Measurements from ENCODE around the gene KRT39. TPM values are rescaled to one million over a fixed set of nuclear protein-coding genes. Genes with fewer than 3 reads are reported as not detected.

KRT39 gene
- total RNA-seq, 1 experiment from 2014 or later = not detected

DNA sequence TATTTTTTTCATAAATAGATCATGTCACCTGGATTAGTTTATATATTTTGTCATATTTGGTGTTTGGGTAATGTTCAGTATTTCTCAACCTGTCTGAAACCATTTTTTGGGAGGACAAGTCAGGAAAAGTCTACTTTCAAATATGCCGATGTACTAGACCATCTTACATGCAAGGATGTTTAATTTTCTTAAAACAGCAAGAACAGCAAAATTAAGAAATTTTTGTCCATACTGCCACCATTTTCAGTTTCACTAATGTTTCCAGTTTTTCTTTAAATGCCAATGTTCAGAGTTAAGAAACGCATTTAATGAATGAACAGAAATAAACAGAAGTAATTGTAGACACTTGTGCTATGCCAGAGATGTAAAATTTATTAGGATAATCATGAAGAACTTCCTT lies 26.3 kb upstream of the KRT39 start:
- DNase-seq = no peak
- no peaks in the 10 kb centered on the region for H3K27me3 ChIP-seq
- H3K4me3 ChIP-seq = no peak overlapping the region
- H3K9me3 ChIP-seq = no peaks in the 10 kb centered on the region; the same call in 1 of the 2 replicates
- no peaks in the 10 kb centered on the region for H3K36me3 ChIP-seq

DNA sequence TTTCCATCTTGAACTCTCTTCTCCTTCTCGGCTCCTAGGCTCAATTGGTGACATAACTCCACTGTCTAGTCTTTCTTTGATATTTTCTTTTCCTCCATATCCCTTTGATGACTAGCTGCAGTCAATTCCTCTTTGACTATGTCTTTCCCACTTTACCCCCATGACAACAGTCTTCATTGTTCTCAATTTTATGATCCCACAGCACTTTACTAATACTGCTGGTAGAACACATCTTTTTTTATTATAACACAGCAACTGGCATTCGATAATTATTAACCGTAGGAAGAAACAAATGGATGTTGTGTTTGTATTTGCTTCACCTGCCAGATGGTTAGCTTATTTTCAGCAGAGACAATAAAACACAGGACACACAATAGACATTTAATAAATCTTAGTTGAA lies 25.9 kb upstream of the KRT39 start:
- no peak overlapping the region for H3K4me3 ChIP-seq
- no peaks in the 10 kb centered on the region for H3K27me3 ChIP-seq
- no peak for DNase-seq
- H3K36me3 ChIP-seq = no peaks in the 10 kb centered on the region
- no peaks in the 10 kb centered on the region; the same call in 1 of the 2 replicates for H3K9me3 ChIP-seq

DNA sequence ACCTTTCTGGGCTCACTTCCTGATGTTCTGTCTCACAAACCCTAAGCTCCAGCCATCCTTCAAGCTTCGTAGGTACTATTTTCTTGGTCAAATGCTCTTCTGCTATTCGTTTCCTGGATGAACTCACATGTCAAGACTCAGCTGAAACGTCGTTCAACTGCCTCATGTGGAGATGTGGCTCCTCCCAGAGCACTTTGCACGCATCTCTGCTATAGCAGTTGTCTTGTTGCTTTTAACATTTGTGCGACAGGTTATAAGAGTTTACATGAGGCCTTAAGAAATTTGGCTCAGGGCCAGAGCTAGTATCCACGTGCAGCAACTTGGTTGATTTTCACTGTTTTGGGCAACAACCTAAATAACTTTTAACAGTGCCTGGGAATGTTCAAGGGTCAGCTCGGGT lies 20.2 kb upstream of the KRT39 start:
- no peak for DNase-seq
- no peak overlapping the region for H3K4me3 ChIP-seq
- H3K9me3 ChIP-seq = no peaks in the 10 kb centered on the region; the same call in 1 of the 2 replicates
- no peaks in the 10 kb centered on the region for H3K36me3 ChIP-seq
- H3K27me3 ChIP-seq = no peaks in the 10 kb centered on the region

DNA sequence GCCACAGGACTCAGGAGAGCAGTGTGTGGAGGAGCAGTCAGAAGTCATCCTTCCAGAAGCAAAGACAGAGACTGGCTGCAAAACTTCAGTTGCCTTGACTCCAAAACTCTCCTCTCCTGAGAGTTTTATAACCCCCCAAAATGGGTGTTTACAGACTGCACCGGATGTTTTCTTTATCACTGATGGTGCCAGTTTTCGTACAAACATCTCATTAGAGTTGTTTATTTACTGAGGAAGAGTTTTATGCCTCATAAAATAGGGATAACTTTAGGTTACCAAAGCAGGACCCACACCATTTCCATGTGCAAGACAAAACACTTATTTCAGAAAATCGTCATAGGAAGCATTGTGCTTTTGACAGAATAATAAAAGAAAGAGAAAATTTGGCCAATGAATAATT lies 17.5 kb upstream of the KRT39 start, which contains the start of gene KRT40:
Gene KRT40, minus strand, starts transcription at position 101 of the 400 bp plus-strand sequence. Its CDS starts 53 bp downstream, at position 48.
- no peaks in the 10 kb centered on the region for H3K36me3 ChIP-seq
- H3K4me3 ChIP-seq = no peak within 1 kb of the TSS
- H3K9me3 ChIP-seq = no peaks in the 10 kb centered on the region
- no peak for DNase-seq
- no peaks in the 10 kb centered on the region for H3K27me3 ChIP-seq

DNA sequence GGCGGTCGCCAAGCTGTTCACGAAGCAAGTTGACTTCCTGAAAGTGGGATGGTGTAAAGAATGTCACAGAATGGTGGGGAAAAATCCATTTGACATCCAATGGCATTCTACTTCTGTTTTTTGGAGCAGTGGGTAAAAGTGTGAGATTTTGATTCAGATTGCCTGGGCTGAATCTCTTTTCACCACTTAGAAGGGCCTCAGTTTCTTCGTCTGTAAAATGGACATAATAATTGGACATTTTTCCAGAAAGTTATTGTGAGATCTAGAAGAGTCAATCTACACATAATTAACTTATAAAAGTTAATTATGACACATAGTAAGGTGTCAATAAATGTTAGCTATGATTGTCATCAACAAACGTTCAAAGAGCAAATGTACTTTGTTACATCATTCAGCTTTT lies 14.4 kb upstream of the KRT39 start:
- no peaks in the 10 kb centered on the region for H3K27me3 ChIP-seq
- no peak for DNase-seq
- H3K4me3 ChIP-seq = no peak overlapping the region
- H3K9me3 ChIP-seq = no peaks in the 10 kb centered on the region
- no peaks in the 10 kb centered on the region for H3K36me3 ChIP-seq

DNA sequence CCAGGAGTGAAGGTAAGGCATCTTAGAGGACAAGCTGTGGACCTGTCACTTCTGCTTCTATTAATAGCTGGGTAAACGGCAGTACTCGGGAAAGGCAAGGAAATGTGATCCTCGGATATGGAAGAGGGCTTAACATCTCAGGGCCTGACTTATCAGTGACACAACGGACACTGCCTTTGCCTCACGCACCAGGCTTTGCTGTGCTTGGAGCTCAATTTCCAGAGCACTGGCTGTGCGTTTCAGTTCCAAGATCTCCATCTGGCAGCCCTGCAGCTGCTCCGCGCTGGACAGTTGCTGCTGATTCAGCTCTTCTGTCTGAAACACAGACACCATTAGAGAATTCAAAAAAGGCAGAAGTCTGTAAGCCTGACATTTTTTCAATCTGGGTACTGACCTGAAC lies 13.8 kb upstream of the KRT39 start:
- no peak for DNase-seq
- H3K9me3 ChIP-seq = no peaks in the 10 kb centered on the region
- no peaks in the 10 kb centered on the region for H3K27me3 ChIP-seq
- no peak overlapping the region for H3K4me3 ChIP-seq
- H3K36me3 ChIP-seq = no peaks in the 10 kb centered on the region

DNA sequence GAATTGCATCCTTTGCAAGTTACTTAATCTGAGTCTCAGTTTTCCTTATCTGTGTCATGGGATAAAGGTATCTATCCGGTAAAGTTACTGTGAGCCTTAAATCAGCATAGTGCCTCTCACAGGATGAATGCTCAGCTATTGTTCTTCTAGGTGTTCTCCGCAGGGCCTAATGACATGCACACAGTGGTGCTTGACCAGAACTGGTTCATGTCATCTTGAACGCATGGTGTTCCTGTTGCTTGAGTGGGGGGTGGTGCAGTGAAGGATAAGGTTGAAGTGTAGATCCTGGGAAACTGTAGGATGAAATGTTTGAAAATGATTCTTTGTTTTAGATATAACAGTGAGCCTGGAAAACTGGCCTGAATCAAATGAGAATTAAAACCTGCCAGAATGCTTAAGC lies 13.4 kb upstream of the KRT39 start:
- H3K36me3 ChIP-seq = no peaks in the 10 kb centered on the region
- H3K27me3 ChIP-seq = no peaks in the 10 kb centered on the region
- no peak for DNase-seq
- no peaks in the 10 kb centered on the region for H3K9me3 ChIP-seq
- no peak overlapping the region for H3K4me3 ChIP-seq

DNA sequence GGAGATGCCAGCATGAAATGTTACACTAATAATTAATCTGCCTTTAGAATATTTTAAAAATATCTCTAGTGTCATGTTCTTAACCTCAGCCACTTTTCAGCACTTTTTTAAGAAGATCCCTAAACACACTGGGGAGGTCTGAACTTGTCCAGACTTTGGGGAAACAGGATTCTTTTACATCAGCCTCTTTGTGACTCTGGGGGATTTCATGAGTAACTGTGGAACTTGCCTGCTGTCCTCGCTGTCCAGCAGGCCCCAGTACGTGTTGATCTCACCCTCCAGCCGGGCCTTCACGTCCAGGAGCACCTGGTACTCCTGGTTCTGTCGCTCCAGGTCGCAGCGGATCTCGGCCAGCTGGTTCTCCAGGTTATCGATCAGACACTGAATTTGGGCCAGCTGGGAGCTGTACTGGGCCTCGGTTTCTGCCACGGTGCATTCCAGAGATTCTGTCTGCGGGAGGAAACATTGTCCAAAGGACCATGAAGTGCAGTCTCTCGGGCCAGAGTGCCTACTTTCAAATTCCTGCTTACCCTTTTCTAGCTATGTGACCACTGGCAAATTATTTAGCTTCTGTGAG lies 11.9 kb upstream of the KRT39 start:
- no peak for DNase-seq
- Histone ChIP-seq H3K4me3 (no peak overlapping the region), H3K9me3 (no peaks in the 10 kb centered on the region), H3K27me3 (no peaks in the 10 kb centered on the region), H3K36me3 (no peaks in the 10 kb centered on the region)

DNA sequence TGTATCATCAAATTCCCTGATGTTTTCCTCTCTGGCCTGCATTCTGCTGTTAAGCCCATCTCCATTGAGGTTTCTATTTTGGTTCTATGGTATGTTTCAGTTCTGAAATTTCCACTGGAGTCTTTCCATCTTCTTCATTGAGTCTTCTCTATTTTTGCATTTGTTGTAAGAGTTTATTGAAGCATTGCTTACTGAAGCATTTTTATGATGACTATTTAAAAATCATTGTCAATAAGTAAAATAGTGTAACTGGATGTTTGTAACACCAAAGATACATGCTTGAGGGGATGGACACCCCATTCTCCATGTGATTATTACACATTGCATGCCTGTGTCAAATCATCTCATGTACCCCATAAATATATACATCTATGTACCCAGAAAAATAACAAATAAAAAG lies 8.8 kb upstream of the KRT39 start:
- Histone ChIP-seq H3K9me3 (no peaks in the 10 kb centered on the region), H3K27me3 (no peaks in the 10 kb centered on the region), H3K4me3 (no peak overlapping the region), H3K36me3 (no peaks in the 10 kb centered on the region)
- DNase-seq = no peak

DNA sequence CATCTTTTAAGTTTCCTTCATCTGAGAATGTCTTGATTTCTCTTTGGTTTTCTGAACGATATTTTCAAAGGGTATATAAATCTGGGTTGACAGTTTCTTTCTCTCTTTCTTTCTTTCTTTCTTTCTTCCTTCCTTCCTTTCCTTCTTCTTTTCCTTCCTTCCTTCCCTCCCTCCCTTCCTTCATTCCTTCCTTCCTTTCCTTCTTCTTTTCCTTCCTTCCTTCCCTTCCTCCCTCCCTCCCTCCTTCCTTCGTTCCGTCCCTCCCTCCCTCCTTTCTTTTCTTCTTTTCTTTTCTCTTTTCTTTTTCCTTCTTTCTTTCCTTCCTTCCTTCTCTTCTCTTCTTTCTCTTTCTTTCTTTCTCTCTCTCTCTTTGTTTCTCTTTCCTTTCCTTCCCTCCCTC lies 7.6 kb upstream of the KRT39 start:
- Histone ChIP-seq H3K36me3 (no peaks in the 10 kb centered on the region), H3K27me3 (no peaks in the 10 kb centered on the region), H3K9me3 (0 out of 2 replicates have a peak, but pooled peaks cover 2% of the 10 kb centered on the region), H3K4me3 (no peak overlapping the region)
- no peak for DNase-seq

DNA sequence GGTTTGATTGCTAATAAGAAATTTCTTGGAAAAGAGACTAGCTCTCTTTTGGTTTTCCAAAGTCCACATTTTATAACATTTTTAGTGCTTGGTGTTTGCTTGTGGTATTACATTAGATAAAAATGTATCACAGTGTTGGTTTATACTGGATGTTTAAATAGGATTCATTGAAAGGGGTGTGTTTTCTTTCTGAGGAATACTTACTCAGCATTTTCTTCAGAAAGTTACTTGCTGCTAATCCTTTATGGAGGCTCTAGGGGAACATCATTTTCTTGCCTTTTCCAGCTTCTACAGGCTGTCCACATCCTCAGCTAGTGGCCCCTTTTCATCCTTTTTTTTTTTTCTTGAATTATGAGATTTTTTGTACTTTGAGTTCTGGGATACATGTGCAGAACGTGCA lies 834 bp upstream of the KRT39 start:
- DNase-seq = no peak
- Histone ChIP-seq H3K36me3 (no peaks in the 10 kb centered on the region), H3K4me3 (no peak overlapping the region), H3K9me3 (peaks cover 9% of the 10 kb centered on the region; the same call in 1 of the 2 replicates), H3K27me3 (no peaks in the 10 kb centered on the region)

DNA sequence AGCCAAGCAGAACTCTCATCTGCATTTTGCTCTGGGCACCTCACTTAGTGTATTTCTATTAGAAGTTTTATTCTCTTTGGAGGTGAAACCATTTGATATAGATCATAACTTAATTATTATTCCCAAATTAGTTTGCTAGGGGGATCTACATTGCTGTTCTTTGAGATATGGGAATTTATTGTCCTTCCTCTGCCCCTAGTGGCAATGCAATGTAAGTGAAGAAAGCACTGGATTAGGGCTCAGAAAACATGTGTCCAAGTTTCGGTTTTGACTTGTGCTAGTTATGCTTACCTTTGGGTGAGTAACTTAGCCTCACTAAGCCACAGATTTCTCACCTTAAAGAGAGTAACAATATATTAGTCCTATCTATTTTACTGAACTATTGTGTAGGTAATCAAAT lies 2.9 kb downstream of the KRT39 start:
- Histone ChIP-seq H3K9me3 (peaks cover 7% of the 10 kb centered on the region; the same call in 1 of the 2 replicates), H3K27me3 (no peaks in the 10 kb centered on the region), H3K4me3 (no peak overlapping the region), H3K36me3 (no peaks in the 10 kb centered on the region)
- DNase-seq = no peak

DNA sequence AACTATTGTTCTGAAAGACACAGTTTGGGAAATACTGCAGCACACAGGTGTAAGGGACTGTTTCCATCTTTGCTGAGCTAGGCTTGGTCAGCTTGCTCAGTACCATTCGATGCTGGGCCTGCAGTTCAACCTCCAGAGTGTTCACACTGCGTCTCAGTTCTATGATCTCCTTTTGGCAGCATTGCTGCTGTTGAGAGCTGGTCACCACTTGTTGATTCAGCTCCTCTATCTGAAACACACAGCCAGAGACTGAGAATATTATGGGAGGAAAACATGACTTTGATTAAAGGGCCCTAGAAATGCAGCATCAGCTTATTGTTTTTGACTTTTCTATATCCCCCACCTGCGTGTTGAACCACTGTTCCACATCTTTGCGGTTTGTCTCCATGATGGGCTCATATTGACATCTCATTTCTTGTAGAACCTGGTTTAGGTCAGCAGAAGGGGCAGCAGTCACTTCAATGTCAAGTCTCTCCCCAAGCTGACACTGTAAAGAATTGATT lies 4.6 kb downstream of the KRT39 start:
- no peak for DNase-seq
- no peak overlapping the region for H3K4me3 ChIP-seq
- H3K27me3 ChIP-seq = no peaks in the 10 kb centered on the region
- H3K9me3 ChIP-seq = peaks cover 7% of the 10 kb centered on the region; the same call in 1 of the 2 replicates
- H3K36me3 ChIP-seq = no peaks in the 10 kb centered on the region

DNA sequence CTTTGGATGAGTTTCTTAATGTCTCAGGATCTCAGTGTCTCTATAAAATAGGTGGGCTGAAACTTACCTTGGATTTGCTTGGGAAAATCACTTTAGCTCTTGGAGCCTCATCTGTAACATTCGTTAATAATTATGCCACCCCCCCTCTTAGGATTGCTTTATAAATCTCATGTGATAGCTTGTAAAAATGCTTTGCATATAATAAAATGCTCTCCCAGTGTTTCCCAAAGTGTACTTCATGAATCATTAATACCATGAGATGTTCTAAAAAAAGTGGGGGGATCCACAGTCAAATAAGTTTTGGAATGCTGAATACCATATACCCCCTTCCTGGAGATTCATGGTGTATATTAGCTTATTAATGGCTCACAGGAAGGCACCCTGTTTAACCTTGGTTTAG lies 5.2 kb downstream of the KRT39 start:
- Histone ChIP-seq H3K36me3 (no peaks in the 10 kb centered on the region), H3K9me3 (peaks cover 7% of the 10 kb centered on the region; the same call in 1 of the 2 replicates), H3K4me3 (no peak overlapping the region), H3K27me3 (no peaks in the 10 kb centered on the region)
- DNase-seq = no peak

DNA sequence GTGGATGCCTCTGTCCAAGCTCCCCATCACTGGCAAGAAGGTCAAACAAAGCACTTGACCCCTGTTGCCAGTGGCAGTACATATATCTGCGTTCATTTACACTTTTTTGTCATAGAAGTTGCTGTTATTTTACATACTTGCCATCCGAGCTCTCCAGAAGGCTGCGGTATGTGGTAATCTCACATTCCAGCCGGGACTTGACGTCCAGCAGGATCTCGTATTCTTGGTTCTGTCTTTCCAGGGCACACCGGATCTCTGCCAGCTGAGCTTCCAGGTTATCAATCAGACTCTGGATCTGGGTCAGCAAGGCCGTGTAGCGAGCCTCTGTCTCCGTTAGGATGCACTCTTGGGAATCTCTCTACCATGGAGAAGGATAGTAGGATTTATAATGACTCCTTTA lies 6.6 kb downstream of the KRT39 start:
- H3K4me3 ChIP-seq = no peak overlapping the region
- peaks cover 4% of the 10 kb centered on the region; the same call in 1 of the 2 replicates for H3K9me3 ChIP-seq
- H3K27me3 ChIP-seq = no peaks in the 10 kb centered on the region
- no peaks in the 10 kb centered on the region for H3K36me3 ChIP-seq
- no peak for DNase-seq

DNA sequence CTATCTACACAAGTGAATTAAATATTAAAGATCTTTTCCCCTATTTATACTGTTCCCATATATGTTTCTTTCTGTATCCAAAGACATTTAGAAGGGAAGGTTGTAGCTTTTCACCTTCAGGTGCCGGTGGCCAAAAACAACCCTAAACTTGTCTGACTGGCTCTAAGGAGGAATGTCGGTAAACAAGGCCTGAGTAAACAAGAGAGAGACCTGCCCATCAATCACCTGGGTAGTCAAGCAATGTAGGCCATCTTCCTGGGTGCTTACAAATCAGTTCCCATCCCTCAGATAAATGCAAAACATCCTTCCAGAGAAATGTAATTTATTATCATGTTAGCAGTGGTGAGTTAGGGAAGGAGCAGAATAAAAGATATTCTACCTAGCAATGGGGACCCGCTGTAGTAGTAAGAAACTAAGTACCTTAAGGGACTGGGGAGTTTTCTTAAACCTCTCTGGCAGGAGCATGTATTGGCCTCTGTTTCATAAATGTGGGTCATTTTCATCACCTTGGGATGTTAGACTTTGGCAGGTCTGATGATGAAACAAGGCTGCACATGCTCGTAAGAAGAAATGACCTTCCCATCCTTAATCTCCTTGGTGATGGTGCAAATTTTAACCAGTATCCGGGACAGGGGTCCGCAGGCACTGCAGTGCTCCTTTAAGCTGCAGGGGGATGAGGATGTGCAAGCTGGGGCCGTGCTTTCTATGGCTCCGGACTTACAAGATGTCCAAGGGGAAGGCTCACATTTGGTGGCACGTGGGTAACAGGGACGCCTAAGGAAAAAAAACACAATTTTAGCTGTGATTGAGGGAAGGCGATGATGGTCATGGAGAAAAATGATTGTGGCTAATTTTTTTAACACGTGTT lies 8.4 kb downstream of the KRT39 start:
- H3K4me3 ChIP-seq = no peak overlapping the region
- no peaks in the 10 kb centered on the region for H3K9me3 ChIP-seq
- no peak for DNase-seq
- no peaks in the 10 kb centered on the region for H3K36me3 ChIP-seq
- no peaks in the 10 kb centered on the region for H3K27me3 ChIP-seq

DNA sequence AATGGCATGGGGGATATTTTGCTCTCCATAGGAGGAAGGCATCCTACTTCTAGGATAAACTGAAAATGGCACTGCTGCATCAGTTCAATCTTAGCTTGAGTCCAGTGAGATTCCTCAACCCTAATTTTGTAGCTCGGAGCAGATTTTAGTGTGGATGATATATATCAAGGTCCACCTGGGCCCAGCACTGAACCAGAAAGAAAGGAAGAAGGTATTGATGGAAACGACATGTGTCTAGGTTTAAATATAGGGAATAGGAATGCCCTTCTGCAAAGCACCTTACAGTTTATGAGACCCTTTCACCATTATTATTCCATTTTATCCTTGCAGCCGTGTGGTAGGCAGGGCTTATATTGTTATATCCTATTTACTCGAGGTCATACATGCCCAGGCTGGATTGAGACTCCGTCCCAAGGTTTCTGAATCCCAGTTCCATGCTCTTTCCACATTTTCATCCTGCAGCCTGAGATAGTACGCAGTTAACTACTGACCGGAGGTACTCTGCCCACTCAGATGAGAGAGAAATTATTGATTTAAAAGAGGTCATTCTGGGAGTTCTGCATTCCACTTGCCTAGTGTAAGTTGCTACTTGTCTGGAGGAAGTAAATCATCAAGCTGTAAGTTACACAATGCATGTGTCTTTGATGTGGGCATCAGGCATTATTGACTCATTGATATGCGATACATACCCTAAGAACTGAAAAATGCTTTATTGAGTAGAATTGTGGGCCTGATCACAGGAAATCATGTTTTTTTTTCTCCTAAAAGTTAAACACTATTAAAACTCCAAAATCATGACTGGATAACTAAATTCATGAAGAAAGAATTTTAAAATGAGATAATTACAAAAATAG lies 10.1 kb downstream of the KRT39 start:
- peak; percentile 52 for DNase-seq
- no peak overlapping the region for H3K4me3 ChIP-seq
- H3K9me3 ChIP-seq = no peaks in the 10 kb centered on the region
- H3K36me3 ChIP-seq = no peaks in the 10 kb centered on the region
- H3K27me3 ChIP-seq = no peaks in the 10 kb centered on the region

Data from MG63 (cell line).